K562 (cell line): Measurements from ENCODE around the gene CHERP. TPM values are rescaled to one million over a fixed set of nuclear protein-coding genes. Genes with fewer than 3 reads are reported as not detected.

Experiments
- ATAC-seq: fragments of 200-7000 bp; cut with Tn5 transposase; 3 replicates; pipeline ENCODE4 v1.9.1; 2020; ENCODE audit warnings: moderate library complexity
- BruUV-seq: library from RNA; stranded (reverse); fragments of 400-500 nt; replicated peaks from 2 replicates; lab custom pipeline; 2021; lab: Mats Ljungman, UMichigan
- CTCF ChIA-PET: fragments of 300-600 bp; formaldehyde crosslinking; extraction: SDS; loops from one replicate; lab custom pipeline; 2021; ENCODE audit warnings: low intra/inter-chr PET ratio; lab: Yijun Ruan, JAX
- POLR2A ChIA-PET: fragments of 300-600, 350-650 bp; sonication (Branson Sonifier 250); formaldehyde crosslinking; extraction: SDS; loops from one replicate; lab custom pipeline; 2021; ENCODE audit warnings: antibody characterized with exemption, inconsistent platforms; lab: Yijun Ruan, JAX
- DNase-seq, 4 experiments: peaks; one replicate each; pipeline versions ENCODE4 v3.0.0 to v3.0.0-alpha.2; 2011 to 2018; ENCODE audit warnings: low spot score in 3 of 4, mixed read lengths in 3 of 4; ENCODE audit errors: extremely low read depth in 1 of 4
- FAIRE-seq: peaks from 2 replicates; lab custom pipeline; 2011; peaks lifted over from hg19 to GRCh38; lab: Jason Lieb, UNC
- H2AFZ ChIP-seq: 2 replicates; pipeline ENCODE4 v1.6.0; 2011; ENCODE audit warnings: low read depth, low read length, control low read depth, inconsistent platforms
- H3K27ac ChIP-seq: fragments of 200-600 bp; 3 replicates; pipeline ENCODE4 v1.8.0; 2011; ENCODE audit warnings: low read depth, mild to moderate bottlenecking, control low read depth, inconsistent platforms, low read length, moderate library complexity, mixed read lengths; ENCODE audit errors: extremely low read depth
- H3K27me3 ChIP-seq, 2 experiments: fragments of 300-600 bp in 1 of 2; 2 replicates in 1 of 2; 3 replicates in 1 of 2; pipeline versions ENCODE4 v1.6.0 to v1.8.0; 2011; ENCODE audit warnings: inconsistent platforms in 2 of 2, low read length in 2 of 2, mild to moderate bottlenecking in 1 of 2, mixed read lengths in 1 of 2, moderate library complexity in 1 of 2; ENCODE audit not compliant: control insufficient read depth in 2 of 2, insufficient read depth in 2 of 2
- H3K36me3 ChIP-seq: fragments of 300-600 bp; 3 replicates; pipeline ENCODE4 v1.8.0; 2011; ENCODE audit warnings: mild to moderate bottlenecking, low read length, inconsistent platforms; ENCODE audit not compliant: control insufficient read depth, insufficient read depth
- H3K4me1 ChIP-seq, 2 experiments: fragments of 200-600 bp in 1 of 2; replicated peaks in 1 of 2; 2 replicates in 1 of 2; 3 replicates in 1 of 2; pipeline versions ENCODE4 v1.5.1 to v1.8.0; 2011; ENCODE audit warnings: inconsistent platforms in 2 of 2, low read length in 2 of 2, mild to moderate bottlenecking in 1 of 2, mixed read lengths in 1 of 2, moderate library complexity in 1 of 2; ENCODE audit not compliant: control insufficient read depth in 2 of 2, insufficient read depth in 2 of 2
- H3K4me2 ChIP-seq: 2 replicates; pipeline ENCODE4 v1.6.1; 2011; ENCODE audit warnings: low read length, control low read depth, inconsistent platforms, mixed read lengths; ENCODE audit not compliant: insufficient read depth
- H3K4me3 ChIP-seq: fragments of 200-600 bp; sonication (generic), shearing (Covaris generic); 2 replicates; pipeline ENCODE4 v1.5.1; 2016; ENCODE audit warnings: control low read depth, inconsistent platforms
- H3K79me2 ChIP-seq: fragments of 200-600 bp; 3 replicates; pipeline ENCODE4 v1.8.0; 2011; ENCODE audit warnings: low read length, inconsistent platforms; ENCODE audit not compliant: control insufficient read depth, insufficient read depth
- H3K9ac ChIP-seq, 2 experiments: 2 replicates each; pipeline versions ENCODE4 v1.6.0 to v1.6.1; 2011; ENCODE audit warnings: low read depth in 2 of 2, low read length in 2 of 2, control low read depth in 1 of 2, inconsistent platforms in 1 of 2, mild to moderate bottlenecking in 1 of 2, mixed read lengths in 1 of 2; ENCODE audit not compliant: insufficient read depth in 1 of 2
- H3K9me1 ChIP-seq: one replicate; pipeline ENCODE4 v1.6.0; 2011; ENCODE audit warnings: inconsistent platforms, mild to moderate bottlenecking, low read length, moderate library complexity; ENCODE audit not compliant: control insufficient read depth, insufficient read depth
- H3K9me3 ChIP-seq: replicated peaks from 2 replicates; pipeline ENCODE4 v1.5.1; 2011; ENCODE audit warnings: low read depth, low read length, inconsistent platforms; ENCODE audit not compliant: control insufficient read depth, insufficient read depth
- H4K20me1 ChIP-seq: replicated peaks from 2 replicates; pipeline ENCODE4 v1.6.1; 2011; ENCODE audit warnings: low read length, inconsistent platforms, mixed read lengths; ENCODE audit not compliant: control insufficient read depth, insufficient read depth
- CTCF ChIP-seq, 3 experiments: IDR thresholded peaks in 2 of 3; conservative IDR thresholded peaks in 1 of 3; 2 replicates each; pipeline ENCODE4 v1.5.1; 2011 to 2012; ENCODE audit warnings: low read length in 3 of 3, mild to moderate bottlenecking in 3 of 3, control low read depth in 2 of 3, improper control_type of control experiment in 1 of 3, inconsistent platforms in 1 of 3, low read depth in 1 of 3, mixed read lengths in 1 of 3, moderate library complexity in 1 of 3; ENCODE audit not compliant: insufficient read depth in 2 of 3
- EHMT2 ChIP-seq: fragments of 450-650 bp; IDR thresholded peaks from 2 replicates; pipeline ENCODE4 v1.6.1; 2018; ENCODE audit warnings: antibody characterized with exemption
- FIP1L1 ChIP-seq: fragments of 200-400 bp; formaldehyde crosslinking; IDR thresholded peaks from 2 replicates; pipeline ENCODE4 v1.6.1; 2018; ENCODE audit warnings: mild to moderate bottlenecking, low read depth, low read length; ENCODE audit not compliant: poor library complexity, severe bottlenecking
- MLX ChIP-seq, 2 experiments: fragments of 450-650 bp in 1 of 2; sonication (generic) in 1 of 2; formaldehyde crosslinking; conservative IDR thresholded peaks; 2 replicates each; pipeline versions ENCODE4 v1.4.0 to v1.8.1; 2020 to 2022; ENCODE audit warnings: mild to moderate bottlenecking in 1 of 2, missing genetic modification reagents in 1 of 2
- POLR2A ChIP-seq: fragments of 450-650 bp; conservative IDR thresholded peaks from 2 replicates; pipeline ENCODE4 v1.6.1; 2016
- POLR2AphosphoS5 ChIP-seq: IDR thresholded peaks from 2 replicates; pipeline ENCODE4 v1.6.1; 2011; ENCODE audit warnings: mild to moderate bottlenecking, low read depth, low read length, moderate library complexity; ENCODE audit not compliant: control insufficient read depth, insufficient read depth
- POLR2G ChIP-seq: fragments of 200-400 bp; formaldehyde crosslinking; IDR thresholded peaks from 2 replicates; pipeline ENCODE4 v1.6.1; 2017; ENCODE audit warnings: low read depth, mild to moderate bottlenecking, antibody characterized with exemption, low read length, moderate library complexity
- TSHZ1 ChIP-seq: fragments of 250-450 bp; sonication (Bioruptor Pico); IDR thresholded peaks from 2 replicates; pipeline ENCODE4 v1.4.0; 2020; ENCODE audit warnings: mild to moderate bottlenecking, moderate library complexity
- WGBS: fragments of 100-300 bp; shearing (Covaris generic); methylation state at CpG from one replicate; pipeline ENCODE4 v1.1.6; 2016; ENCODE audit warnings: low coverage, mixed read lengths; ENCODE audit not compliant: insufficient coverage; ENCODE audit errors: missing lambda C conversion rate; 5-methylcytosine and 5-hydroxymethylcytosine counted together
- in situ Hi-C: fragments of 300-500 bp; cut with MboI; formaldehyde crosslinking; loops from 4 replicates; pipeline ENCODE4 v1.15.0; 2018; ENCODE audit warnings: inconsistent platforms, mixed read lengths
- intact Hi-C: fragments of 100-400 bp; cut with micrococcal nuclease; formaldehyde crosslinking; loops from 2 replicates; pipeline ENCODE4 v1.14.2; 2022
- polyA plus RNA-seq, 8 experiments: library from polyadenylated mRNA; depleted of rRNA in 4 of 8; stranded (reverse) in 5 of 8; unstranded in 3 of 8; fragments of >200 nt; fragmentation: Nextera tagmentation in 2 of 8; fragmentation: Illumina TruSeq in 1 of 8; extraction: Ambion mirVana in 2 of 8; extraction: Trizol in 1 of 8; gene quantifications; 2 replicates each; pipeline versions ENCODE4 v1.2.1 to v1.2.3, GENCODE V29; 2011 to 2014; ENCODE audit warnings: inconsistent platforms in 1 of 8, missing spikeins in 1 of 8
- total RNA-seq, 7 experiments: library from RNA; depleted of rRNA in 6 of 7; stranded (reverse); fragments of >200 nt in 6 of 7; fragmentation: Illumina TruSeq in 2 of 7; extraction: Trizol in 2 of 7; gene quantifications; 2 replicates each; pipeline versions ENCODE4 v1.2.1 to v1.2.3, GENCODE V29; 2011 to 2021; ENCODE audit warnings: low replicate concordance in 1 of 7

The CHERP gene
- total and polyA plus RNA-seq, 9 of the 15 experiments (the other 6 are each of a cell fraction or from before 2014, with no cell fraction given): 0.60 to 85.1 (median 7.8) TPM

- ChIA-PET POLR2A (interaction anchor here (0.9 to 1.5 kb wide), 3 partner anchors 11 to 112 kb away, joined by 3 to 6 read pairs (median 4); no protein-coding TSS in a partner anchor), CTCF (no interaction called here)
- Histone ChIP-seq H4K20me1 (peaks cover 9% of the 10 kb centered on the region; the same call in 1 of the 2 replicates), H3K27me3 (no peaks in the 10 kb centered on the region), H2AFZ (no peak overlapping the region), H3K9ac (no peak overlapping the region), H3K4me3 (no peak overlapping the region), H3K9me1 (no peaks in the 10 kb centered on the region), H3K9me3 (no peaks in the 10 kb centered on the region), H3K36me3 (peaks cover 78% of the 10 kb centered on the region), H3K4me2 (no peak overlapping the region), H3K27ac (no peak overlapping the region), H3K79me2 (no peaks in the 10 kb centered on the region), H3K4me1 (peaks cover 0 to 14% of the 10 kb centered on the region in 2 experiments; a peak in 2 of 5 replicates)
- ATAC-seq: no peak
- no TSS peak for BruUV-seq
- intact Hi-C loops: no loop called here
- peak in 1 of 4 experiments; percentile 13 for DNase-seq
- TF ChIP-seq POLR2A (0 out of 2 replicates have a peak, but pooled peaks have one; percentile 9), POLR2G (peak; percentile 72), POLR2AphosphoS5 (0 out of 2 replicates have a peak, but pooled peaks have one; percentile 14), FIP1L1 (peak; percentile 11), TSHZ1 (CRISPR knock-in tag) (no peak), EHMT2 (no peak), MLX (CRISPR knock-in tag; conservative IDR thresholded peaks at IDR 0.05) (no peak), CTCF (IDR thresholded peaks at IDR 0.05 in 2 of 3, conservative IDR thresholded peaks at IDR 0.05 in 1 of 3; ENCODE audit: insufficient read depth in 2 of 3, low read depth in 1 of 3, low read length in 3 of 3) (0 out of 6 replicates have a peak, but pooled peaks of 1 of the 3 experiments have one; percentile 20)
- in situ Hi-C loops: no loop called here
- no peak for FAIRE-seq
- WGBS: 94% methylated on average over 24 of the region's 33 CpGs
These were observed 23.6 kb downstream of the CHERP start for GRCh38 chr19:16518483-16519229.
